ENCODE results near the gene ABO.

GRCh38 chr9:133321411-133321935 is 46.5 kb upstream of the ABO start:
- TF ChIP-seq POLR2A (IDR thresholded peaks at IDR 0.05; ENCODE audit: low read depth, low read length): no peak
- TF ChIP-seq POLR2AphosphoS5 (IDR thresholded peaks at IDR 0.05; ENCODE audit: low read depth, low read length): no peak
- TF ChIP-seq SPI1 (IDR thresholded peaks at IDR 0.05; ENCODE audit: low read depth, low read length): no peak
- no peak for TF ChIP-seq TAF1 (IDR thresholded peaks at IDR 0.05; ENCODE audit: low read depth, low read length)
- TF ChIP-seq POU2F2 (IDR thresholded peaks at IDR 0.05; ENCODE audit: low read depth, low read length): no peak
- TF ChIP-seq PAX5 (IDR thresholded peaks at IDR 0.05; ENCODE audit: insufficient read depth, low read length, severe bottlenecking): no peak
